ENCODE measurements around the gene UBTF.

GRCh38 chr17:44263345-44263902, 43.9 kb upstream of the UBTF start:
- no peak for TF ChIP-seq YY2 (tag by site-specific recombination; IDR thresholded peaks at IDR 0.05)
- no peak for TF ChIP-seq ZNF777 (tag by site-specific recombination; IDR thresholded peaks at IDR 0.05; ENCODE audit: borderline replicate concordance)
- TF ChIP-seq SP3 (tag by site-specific recombination; IDR thresholded peaks at IDR 0.05), result no peak
- TF ChIP-seq KLF10 (tag by site-specific recombination; IDR thresholded peaks at IDR 0.05), result no peak
- no peak for TF ChIP-seq ZNF624 (tag by site-specific recombination; IDR thresholded peaks at IDR 0.05)
- TF ChIP-seq YY1 (tag by site-specific recombination; IDR thresholded peaks at IDR 0.05), result no peak
- no peak for TF ChIP-seq KLF16 (tag by site-specific recombination; IDR thresholded peaks at IDR 0.05)

All from HEK293 (cell line).